Measurements from ENCODE around the gene ABLIM1.

Gene ABLIM1

GRCh38 chr10:114624422-114624821 is 33.7 kb downstream of the ABLIM1 start:
- DNase-seq (ENCODE audit: low read depth in 3 of 3): no peak

GRCh38 chr10:114623661-114624294 is 34.3 kb downstream of the ABLIM1 start:
- DNase-seq (ENCODE audit: low read depth in 3 of 3): no peak

GRCh38 chr10:114623155-114623554 is 34.9 kb downstream of the ABLIM1 start:
- no peak for DNase-seq (ENCODE audit: low read depth in 3 of 3)

GRCh38 chr10:114618722-114619121 is 39.4 kb downstream of the ABLIM1 start:
- DNase-seq (ENCODE audit: low read depth in 3 of 3): no peak

GRCh38 chr10:114616516-114616915 is 41.6 kb downstream of the ABLIM1 start:
- no peak for DNase-seq (ENCODE audit: low read depth in 3 of 3)

- no peak for DNase-seq (ENCODE audit: low read depth in 3 of 3)
Measured at GRCh38 chr10:114616103-114616502, 42.0 kb downstream of the ABLIM1 start.

- no peak for DNase-seq (ENCODE audit: low read depth in 3 of 3)
Measured at GRCh38 chr10:114615600-114616007, 42.5 kb downstream of the ABLIM1 start.

- DNase-seq (ENCODE audit: low read depth in 3 of 3): no peak
Measured at GRCh38 chr10:114613237-114613979, 44.7 kb downstream of the ABLIM1 start.

GRCh38 chr10:114611617-114612016 is 46.5 kb downstream of the ABLIM1 start:
- DNase-seq (ENCODE audit: low read depth in 3 of 3): no peak

- no peak for DNase-seq (ENCODE audit: low read depth in 3 of 3)
Measured at GRCh38 chr10:114609518-114610426, 48.3 kb downstream of the ABLIM1 start.

GRCh38 chr10:114607358-114607998 is 50.6 kb downstream of the ABLIM1 start:
- no peak for DNase-seq (ENCODE audit: low read depth in 3 of 3)

- DNase-seq (ENCODE audit: low read depth in 3 of 3): no peak
Measured at GRCh38 chr10:114605155-114605797, 52.8 kb downstream of the ABLIM1 start.

- DNase-seq (ENCODE audit: low read depth in 3 of 3): no peak
Measured at GRCh38 chr10:114604357-114605130, 53.5 kb downstream of the ABLIM1 start.

- DNase-seq (ENCODE audit: low read depth in 3 of 3): no peak
Measured at GRCh38 chr10:114603948-114604347, 54.1 kb downstream of the ABLIM1 start.

GRCh38 chr10:114603303-114603702 is 54.8 kb downstream of the ABLIM1 start:
- DNase-seq (ENCODE audit: low read depth in 3 of 3): no peak

- DNase-seq (ENCODE audit: low read depth in 3 of 3): no peak
Measured at GRCh38 chr10:114600057-114600456, 58.0 kb downstream of the ABLIM1 start.

GRCh38 chr10:114596793-114597192 is 61.3 kb downstream of the ABLIM1 start:
- no peak for DNase-seq (ENCODE audit: low read depth in 3 of 3)

GRCh38 chr10:114593816-114594468 is 64.1 kb downstream of the ABLIM1 start:
- DNase-seq (ENCODE audit: low read depth in 3 of 3): no peak

GRCh38 chr10:114593240-114593792 is 64.8 kb downstream of the ABLIM1 start:
- no peak for DNase-seq (ENCODE audit: low read depth in 3 of 3)

GRCh38 chr10:114590993-114591392 is 67.1 kb downstream of the ABLIM1 start:
- DNase-seq (ENCODE audit: low read depth in 3 of 3): no peak

All from stimulated activated CD4-positive, alpha-beta T cell treated with anti-CD3 and anti-CD28 coated beads, TNF-alpha, amount 100 ng/mL, for 4 hours (primary cell).